IPS-NIHi7 (cell line): ENCODE measurements around the gene GGA3.
"Not testable (repeated sequence)": the region's sequence is repeated elsewhere in the genome, so short reads cannot be mapped to it uniquely, and the experiment has no call there.

ENCODE experiments used
- DNase-seq: peaks from one replicate; pipeline ENCODE4 v3.0.0; 2012; ENCODE audit warnings: mixed read lengths; ENCODE audit errors: extremely low spot score

GGA3 gene

GRCh38 chr17:75271955-75272847 is 10.8 kb upstream of the GGA3 start:
- DNase-seq: peak; percentile 8

GRCh38 chr17:75271233-75271954 is 10.0 kb upstream of the GGA3 start:
- DNase-seq: peak; percentile 93

- no peak for DNase-seq
Measured at GRCh38 chr17:75270966-75271232, 9.5 kb upstream of the GGA3 start, which contains the start of gene MIF4GD. Gene MIF4GD, minus strand, starts transcription at chr17:75271231. Its CDS starts 1,036 bp downstream, at chr17:75270195.

GRCh38 chr17:75270218-75270965 is 9.0 kb upstream of the GGA3 start:
- DNase-seq: peak; percentile 81

- no peak for DNase-seq
Measured at GRCh38 chr17:75269844-75270217, 8.4 kb upstream of the GGA3 start.

- peak; percentile 79 for DNase-seq
Measured at GRCh38 chr17:75267411-75268232, 6.2 kb upstream of the GGA3 start.

GRCh38 chr17:75267153-75267410 is 5.7 kb upstream of the GGA3 start:
- DNase-seq: no peak

GRCh38 chr17:75266316-75267152 is 5.1 kb upstream of the GGA3 start:
- DNase-seq: no peak

- DNase-seq: no peak
Measured at GRCh38 chr17:75265614-75266315, 4.4 kb upstream of the GGA3 start.

GRCh38 chr17:75263055-75263454 is 1.6 kb upstream of the GGA3 start:
- DNase-seq: no peak

- DNase-seq: no peak
Measured at GRCh38 chr17:75262112-75262606, 753 bp upstream of the GGA3 start.

- no peak for DNase-seq
Measured at GRCh38 chr17:75260641-75261335, 618 bp downstream of the GGA3 start.

- not testable (repeated sequence) for DNase-seq
Measured at GRCh38 chr17:75257228-75257627, 4.2 kb downstream of the GGA3 start.

GRCh38 chr17:75255954-75256698 is 5.3 kb downstream of the GGA3 start:
- DNase-seq: not testable (repeated sequence)

- DNase-seq: no peak
Measured at GRCh38 chr17:75252039-75252816, 9.2 kb downstream of the GGA3 start.

GRCh38 chr17:75250009-75250471 is 11.4 kb downstream of the GGA3 start:
- no peak for DNase-seq

- DNase-seq: no peak
Measured at GRCh38 chr17:75249564-75249963, 11.8 kb downstream of the GGA3 start.

GRCh38 chr17:75246404-75246803 is 15.0 kb downstream of the GGA3 start:
- no peak for DNase-seq
